Motor neuron (in vitro differentiated cells): ENCODE measurements around the gene CFAP100. TPM values are rescaled to one million over a fixed set of nuclear protein-coding genes. Genes with fewer than 3 reads are reported as not detected.
A peak's percentile ranks its signal among the peaks of the same experiment; 100 is the strongest.

Experiments
- ATAC-seq, 8 experiments: fragments of 200-7000 bp; cut with Tn5 transposase; replicated peaks in 6 of 8; 2 replicates each; pipeline ENCODE4 v1.8.0; 2021; ENCODE audit warnings: mild to moderate bottlenecking in 8 of 8, moderate library complexity in 8 of 8
- H3K27ac ChIP-seq, 2 donors: fragments of 250-450 bp; sonication (Bioruptor Pico); 2 replicates each; pipeline ENCODE4 v1.9.0; 2021; ENCODE audit warnings: antibody characterized with exemption in 2 of 2, mild to moderate bottlenecking in 2 of 2, moderate library complexity in 1 of 2
- H3K4me1 ChIP-seq, 2 donors: fragments of 250-450 bp; sonication (Bioruptor Pico); replicated peaks in 1 of 2; 2 replicates each; pipeline ENCODE4 v1.6.1; 2021; ENCODE audit warnings: antibody characterized with exemption in 2 of 2, mild to moderate bottlenecking in 2 of 2, moderate library complexity in 1 of 2
- H3K4me3 ChIP-seq, 5 donors: fragments of 250-450 bp; sonication (Bioruptor Pico); 2 replicates each; pipeline ENCODE4 v1.9.0; 2021; ENCODE audit warnings: antibody characterized with exemption in 5 of 5, mild to moderate bottlenecking in 5 of 5, moderate library complexity in 4 of 5
- WGBS, 10 experiments: fragments of 450-650 bp; shearing (Covaris generic); methylation state at CpG; one replicate each; pipeline ENCODE4 v1.0.0; 2022; 5-methylcytosine and 5-hydroxymethylcytosine counted together
- in situ Hi-C, 9 experiments: fragments of 400-800 bp; cut with MboI; loops; one replicate each; pipeline ENCODE4 v1.15.0; 2021; ENCODE audit warnings: low sequenced_read_pairs in 9 of 9, low pct_unique_long_range_greater_than_20kb in 2 of 9; ENCODE audit not compliant: unreplicated experiment in 9 of 9
- total RNA-seq, 8 experiments: library from RNA; unstranded; fragments of 300-600 nt; gene quantifications; 2 replicates each; pipeline versions ENCODE4 v1.2.3 to v1.2.4, GENCODE V29; 2022

CFAP100 gene
- total RNA-seq, 8 experiments from 2014 or later: 0.22 to 5.8 (median 0.66) TPM; not detected in 4

DNA sequence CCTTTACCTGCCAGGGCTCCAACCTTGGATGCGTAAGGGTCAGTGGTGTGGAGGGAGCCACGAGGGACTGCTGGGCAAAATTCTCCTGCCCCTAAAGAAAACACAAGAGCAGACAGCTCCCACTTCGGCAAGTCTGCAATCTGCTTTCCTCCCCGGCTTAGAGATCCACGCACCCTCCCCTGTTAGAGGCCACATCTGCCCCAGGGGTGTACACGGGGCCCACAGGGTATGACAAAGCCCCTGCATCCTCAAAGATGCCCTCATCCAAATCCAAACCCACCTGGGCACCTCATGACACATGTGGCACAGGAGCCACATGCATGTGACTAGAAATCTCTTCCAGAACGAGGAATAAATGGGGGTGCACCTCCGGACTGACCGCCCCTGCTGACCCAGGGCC is 55.5 kb downstream of the CFAP100 start:
- Histone ChIP-seq H3K4me1 (peaks cover 0 to 12% of the 10 kb centered on the region in 2 donors), H3K4me3 (no peak overlapping the region), H3K27ac (no peak overlapping the region)
- no peak for ATAC-seq
- WGBS, 10 experiments: 74 to 100% (median 85%) methylated on average over 1 to 7 of the region's 9 CpGs; no CpG with 5 or more reads in 4 of the 10 experiments
- in situ Hi-C loops: no loop called here

DNA sequence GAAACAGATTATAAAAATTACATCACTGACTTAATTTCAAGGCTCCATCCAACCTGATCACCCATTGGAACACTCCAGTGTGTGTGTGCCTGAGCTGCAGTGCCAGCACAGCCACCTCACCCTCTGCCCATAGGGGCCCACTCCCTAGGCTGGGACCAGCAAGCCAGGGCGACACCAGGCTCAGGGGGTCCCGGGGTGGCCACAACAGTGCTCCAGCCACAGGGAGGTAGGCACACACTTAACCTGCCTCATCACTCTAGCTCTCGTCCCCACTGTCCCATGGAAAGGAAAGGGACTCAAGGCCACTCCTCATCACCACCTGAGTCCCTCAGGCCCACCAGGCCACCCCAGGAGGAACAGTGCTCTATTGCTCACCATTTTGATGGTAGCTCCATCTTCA is 56.0 kb downstream of the CFAP100 start:
- in situ Hi-C loops: no loop called here
- WGBS, 10 experiments: 88 to 100% (median 100%) methylated on average over 1 to 3 of the region's 3 CpGs; no CpG with 5 or more reads in 5 of the 10 experiments
- ATAC-seq: no peak
- Histone ChIP-seq H3K4me3 (no peak overlapping the region), H3K4me1 (peaks cover 0 to 16% of the 10 kb centered on the region in 2 donors), H3K27ac (no peak overlapping the region)

DNA sequence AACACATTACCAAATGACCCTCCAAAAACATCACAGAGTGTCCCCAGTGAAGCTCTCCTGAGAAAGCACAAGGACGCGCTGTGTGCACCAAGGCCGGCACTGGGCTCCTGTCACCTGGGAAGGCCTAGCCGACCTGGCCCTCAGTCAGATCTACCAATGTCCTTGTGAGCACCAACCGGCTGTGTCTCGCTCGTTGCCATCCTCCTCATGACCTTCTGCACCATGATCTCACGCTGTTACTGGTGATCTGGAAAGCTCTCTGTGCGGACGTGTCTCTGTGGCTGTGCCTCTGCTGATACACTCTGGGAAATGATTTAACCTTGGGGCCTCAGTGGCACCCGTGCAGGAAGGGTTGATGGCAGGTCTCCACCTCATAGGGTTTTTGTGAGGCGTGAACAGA is 56.8 kb downstream of the CFAP100 start:
- no peak for ATAC-seq
- in situ Hi-C loops: no loop called here
- Histone ChIP-seq H3K4me3 (no peak overlapping the region), H3K4me1 (peaks cover 0 to 16% of the 10 kb centered on the region in 2 donors), H3K27ac (no peak overlapping the region)
- WGBS, 10 experiments: 67 to 100% (median 92%) methylated on average over 1 to 8 of the region's 12 CpGs; no CpG with 5 or more reads in 2 of the 10 experiments

DNA sequence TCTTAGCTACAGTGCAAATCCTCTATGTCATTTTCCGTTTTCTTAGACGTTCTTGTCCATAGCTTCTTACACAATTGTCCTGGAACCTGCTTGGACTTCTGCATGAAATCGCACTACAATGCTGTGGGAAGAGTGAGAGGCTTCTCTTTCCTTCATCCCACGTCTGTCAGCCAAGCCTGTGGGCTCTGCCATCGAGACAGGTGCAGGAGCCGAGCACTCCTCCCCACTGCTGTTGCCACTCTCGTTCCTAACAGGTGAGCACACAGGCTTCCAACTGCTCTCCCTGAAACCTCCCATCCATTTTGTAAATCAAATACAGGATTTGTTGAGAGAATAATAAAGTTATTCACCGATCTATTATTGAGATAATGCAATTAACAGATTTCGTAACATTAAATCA is 57.5 kb downstream of the CFAP100 start:
- 80 to 100% (median 88%) methylated on average over 2 to 7 of the region's 9 CpGs; no CpG with 5 or more reads in 1 of the 10 experiments for WGBS, 10 experiments
- ATAC-seq: no peak
- no peak overlapping the region for H3K4me3 ChIP-seq
- H3K27ac ChIP-seq: no peak overlapping the region
- peaks cover 0 to 16% of the 10 kb centered on the region in 2 donors for H3K4me1 ChIP-seq
- in situ Hi-C loops: no loop called here

DNA sequence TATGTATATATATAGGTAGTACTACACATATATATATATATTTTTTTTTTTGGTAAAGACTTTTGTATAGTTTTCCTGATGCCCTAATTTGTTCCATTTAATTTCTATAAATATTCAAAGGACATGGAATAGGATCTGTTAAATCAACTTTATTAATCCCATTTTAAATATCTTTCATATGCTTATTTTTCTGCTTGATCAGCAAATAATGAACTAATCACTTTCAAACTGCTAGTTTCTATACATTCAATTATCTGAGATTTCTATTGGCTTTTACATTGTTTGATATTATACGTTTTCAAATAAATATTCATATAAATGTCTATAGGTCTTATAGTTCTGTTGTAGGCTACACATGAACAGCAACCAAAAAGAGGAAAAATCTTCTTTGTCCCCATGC is 59.3 kb downstream of the CFAP100 start:
- in situ Hi-C loops: no loop called here
- ATAC-seq: no peak
- Histone ChIP-seq H3K4me1 (peaks cover 0 to 16% of the 10 kb centered on the region in 2 donors), H3K4me3 (no peak overlapping the region), H3K27ac (no peak overlapping the region)
- WGBS, 10 experiments: 30 to 92% (median 73%) methylated on average over 1 of the region's 1 CpG

DNA sequence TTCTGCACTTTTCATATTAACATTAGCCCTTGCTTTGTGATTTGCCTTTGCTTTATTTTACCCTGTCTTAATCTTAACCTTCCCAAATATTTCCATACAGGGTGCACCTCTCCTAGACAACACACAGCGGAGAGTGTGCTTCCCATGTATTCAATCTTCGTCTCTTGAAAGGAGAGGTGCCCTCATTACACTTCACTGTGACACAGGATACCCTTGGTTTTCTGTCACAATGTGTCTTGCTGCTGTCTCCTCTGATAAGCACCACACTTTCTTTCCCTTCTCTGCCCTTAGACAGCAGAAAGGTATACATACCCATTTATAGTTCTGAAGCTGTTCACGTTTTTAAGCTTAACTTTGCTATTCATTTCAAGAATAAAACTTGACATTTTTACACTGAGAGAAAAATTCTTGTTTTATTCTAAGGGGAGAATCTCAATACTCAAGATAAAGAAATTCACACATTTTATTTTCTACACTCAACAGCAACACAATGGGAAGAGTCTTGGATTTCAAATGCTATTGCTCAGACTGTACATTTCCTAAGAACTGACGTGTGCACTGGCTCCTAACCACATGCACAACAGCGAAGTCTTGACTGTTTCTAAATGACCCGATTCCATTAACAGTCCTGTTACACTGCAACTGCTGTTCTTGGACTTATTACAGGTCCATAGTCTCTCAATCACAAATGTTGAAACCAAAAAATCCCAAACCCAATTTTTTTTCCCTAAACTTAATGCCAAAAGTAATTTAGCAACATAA is 59.9 kb downstream of the CFAP100 start:
- no peak overlapping the region for H3K27ac ChIP-seq
- WGBS, 10 experiments: 31 to 94% (median 73%) methylated on average over 1 to 6 of the region's 6 CpGs
- peaks cover 0 to 16% of the 10 kb centered on the region in 2 donors for H3K4me1 ChIP-seq
- in situ Hi-C loops: no loop called here
- peak in 1 of 8 experiments; percentile 59 for ATAC-seq
- no peak overlapping the region for H3K4me3 ChIP-seq

DNA sequence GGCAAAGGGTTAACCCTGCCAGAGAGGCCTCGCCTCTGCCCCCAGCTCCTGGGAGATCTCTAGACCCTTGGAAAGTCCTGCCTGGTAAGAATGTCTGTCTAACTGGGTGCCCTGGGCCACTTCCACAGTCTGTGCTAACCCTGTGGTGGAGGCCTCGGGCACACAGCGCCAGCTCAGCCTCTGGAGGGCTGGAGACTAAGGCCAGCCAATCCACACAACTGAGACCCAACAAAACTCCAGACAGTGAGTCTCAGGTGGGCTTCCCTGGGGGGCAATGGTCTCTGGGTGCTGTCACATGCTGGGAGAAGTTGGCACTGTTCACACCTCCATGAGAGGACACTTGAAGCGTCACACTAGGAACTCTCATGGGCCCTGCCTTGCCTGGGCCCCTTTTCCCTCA is 61.5 kb downstream of the CFAP100 start:
- WGBS, 10 experiments: 14 to 100% (median 94%) methylated on average over 1 to 3 of the region's 4 CpGs; no CpG with 5 or more reads in 4 of the 10 experiments
- Histone ChIP-seq H3K4me1 (peaks cover 0 to 16% of the 10 kb centered on the region in 2 donors), H3K27ac (no peak overlapping the region), H3K4me3 (no peak overlapping the region)
- in situ Hi-C loops: no loop called here
- no peak for ATAC-seq

DNA sequence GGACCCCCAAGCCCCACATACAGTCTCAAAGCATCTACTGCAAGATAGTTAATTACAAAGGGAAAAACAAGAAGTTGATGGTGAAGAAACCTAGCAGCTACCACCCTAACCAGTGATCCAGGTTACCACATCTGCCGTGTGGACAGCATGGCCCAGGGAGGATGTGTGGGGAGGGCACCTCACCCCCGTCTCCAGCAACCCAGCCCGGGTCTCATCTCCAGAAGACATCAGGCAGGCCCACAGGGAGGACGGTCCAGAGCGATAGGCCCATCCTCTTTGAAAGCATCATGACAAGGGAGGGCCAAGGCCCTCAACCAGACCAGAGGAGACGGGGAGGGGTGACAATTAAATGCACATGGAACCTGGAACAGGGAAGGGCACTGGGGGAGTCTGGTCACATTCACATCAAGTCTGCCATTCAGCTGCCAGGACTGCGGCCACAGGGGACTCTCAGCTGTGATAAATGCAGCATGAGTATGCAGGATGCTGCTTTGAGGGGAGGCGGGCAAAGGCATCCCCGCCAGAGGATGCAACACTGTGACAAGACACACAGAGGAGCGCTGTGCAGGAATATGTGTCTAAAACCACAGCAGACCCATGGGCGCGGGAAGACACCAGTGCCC is 62.2 kb downstream of the CFAP100 start:
- H3K27ac ChIP-seq: no peak overlapping the region
- H3K4me3 ChIP-seq: no peak overlapping the region
- H3K4me1 ChIP-seq: peaks cover 0 to 16% of the 10 kb centered on the region in 2 donors
- WGBS, 10 experiments: 70 to 100% (median 97%) methylated on average over 1 to 6 of the region's 12 CpGs; no CpG with 5 or more reads in 5 of the 10 experiments
- peak in 2 of 8 experiments; percentile 17 to 25 for ATAC-seq
- in situ Hi-C loops: no loop called here

DNA sequence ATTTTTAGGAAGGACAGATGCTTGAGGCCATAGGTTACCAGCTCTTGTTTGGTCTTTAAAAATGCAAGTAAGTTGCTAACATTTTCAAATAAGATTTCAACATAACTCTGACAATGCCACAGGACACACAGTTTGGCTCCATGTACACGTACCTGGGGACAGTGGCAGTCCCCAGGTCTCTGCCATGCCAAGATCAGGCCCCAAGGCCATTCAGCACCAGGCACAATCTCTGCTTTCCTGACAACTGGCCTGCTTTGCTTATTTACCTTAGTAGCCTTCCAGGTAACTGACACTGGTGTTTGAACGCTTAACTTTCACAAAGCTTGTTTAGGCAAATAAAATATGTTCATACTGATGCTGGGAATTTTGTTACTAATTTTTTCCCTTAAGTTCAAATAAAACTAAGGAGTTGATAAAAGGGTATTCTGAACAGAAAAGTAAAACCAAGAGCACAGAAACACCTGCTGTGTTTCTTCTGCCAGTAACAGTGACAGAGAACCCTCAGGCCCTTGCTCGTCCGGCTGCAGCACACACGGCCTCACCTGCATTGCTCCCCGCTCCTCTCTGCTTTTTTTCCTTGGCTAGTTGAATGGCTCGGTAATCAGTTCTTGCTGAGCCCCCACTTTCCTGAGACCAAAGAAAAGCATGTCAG is 64.5 kb downstream of the CFAP100 start:
- 78 to 100% (median 95%) methylated on average over 1 to 6 of the region's 7 CpGs; no CpG with 5 or more reads in 1 of the 10 experiments for WGBS, 10 experiments
- in situ Hi-C loops: no loop called here
- H3K27ac ChIP-seq: no peak overlapping the region
- no peak for ATAC-seq
- no peak overlapping the region for H3K4me3 ChIP-seq
- H3K4me1 ChIP-seq: peaks cover 0 to 14% of the 10 kb centered on the region in 2 donors

DNA sequence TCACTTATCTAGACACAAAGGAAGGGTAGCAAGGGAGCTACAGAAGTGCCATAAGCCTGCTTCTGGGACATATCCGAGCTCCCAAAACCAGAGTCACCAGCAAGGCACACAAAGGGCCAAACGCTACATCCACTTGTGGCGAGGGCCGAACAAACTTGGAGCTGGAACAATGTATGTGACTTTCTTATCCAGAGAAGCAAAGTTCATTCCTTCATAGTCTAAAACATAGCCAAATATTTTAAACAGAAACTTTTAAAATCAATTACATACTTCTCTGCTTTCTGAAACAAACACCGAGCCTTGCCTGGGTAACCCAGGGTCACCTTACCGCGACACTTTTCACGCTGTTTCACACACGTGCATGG is 65.0 kb downstream of the CFAP100 start:
- Histone ChIP-seq H3K27ac (no peak overlapping the region), H3K4me1 (peaks cover 0 to 8% of the 10 kb centered on the region in 2 donors), H3K4me3 (no peak overlapping the region)
- WGBS, 10 experiments: 76 to 100% (median 95%) methylated on average over 3 to 9 of the region's 9 CpGs; no CpG with 5 or more reads in 3 of the 10 experiments
- in situ Hi-C loops: no loop called here
- no peak for ATAC-seq

DNA sequence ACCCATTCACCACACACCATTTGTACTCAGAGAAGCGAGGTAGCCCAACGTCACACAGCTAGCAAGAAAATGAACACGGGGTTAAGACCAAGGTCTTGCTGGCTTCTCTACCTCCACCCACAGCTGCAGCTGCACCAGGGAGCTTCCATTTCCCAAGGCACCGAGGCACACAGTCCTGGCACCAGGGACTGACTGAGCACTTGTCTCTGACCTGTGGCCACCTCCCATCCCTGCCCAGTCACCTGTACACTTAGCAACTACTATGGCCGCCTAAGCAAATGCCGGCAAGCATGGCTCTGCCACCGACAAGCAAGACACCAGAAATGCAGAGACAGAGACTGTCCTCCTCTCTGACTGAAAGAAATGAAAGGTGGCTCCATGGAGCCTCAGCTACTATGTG is 65.7 kb downstream of the CFAP100 start:
- WGBS, 10 experiments: 67 to 100% (median 80%) methylated on average over 1 to 5 of the region's 7 CpGs; no CpG with 5 or more reads in 3 of the 10 experiments
- no peak overlapping the region for H3K4me3 ChIP-seq
- in situ Hi-C loops: no loop called here
- ATAC-seq: no peak
- no peak overlapping the region for H3K27ac ChIP-seq
- peaks cover 0 to 2% of the 10 kb centered on the region in 2 donors for H3K4me1 ChIP-seq

DNA sequence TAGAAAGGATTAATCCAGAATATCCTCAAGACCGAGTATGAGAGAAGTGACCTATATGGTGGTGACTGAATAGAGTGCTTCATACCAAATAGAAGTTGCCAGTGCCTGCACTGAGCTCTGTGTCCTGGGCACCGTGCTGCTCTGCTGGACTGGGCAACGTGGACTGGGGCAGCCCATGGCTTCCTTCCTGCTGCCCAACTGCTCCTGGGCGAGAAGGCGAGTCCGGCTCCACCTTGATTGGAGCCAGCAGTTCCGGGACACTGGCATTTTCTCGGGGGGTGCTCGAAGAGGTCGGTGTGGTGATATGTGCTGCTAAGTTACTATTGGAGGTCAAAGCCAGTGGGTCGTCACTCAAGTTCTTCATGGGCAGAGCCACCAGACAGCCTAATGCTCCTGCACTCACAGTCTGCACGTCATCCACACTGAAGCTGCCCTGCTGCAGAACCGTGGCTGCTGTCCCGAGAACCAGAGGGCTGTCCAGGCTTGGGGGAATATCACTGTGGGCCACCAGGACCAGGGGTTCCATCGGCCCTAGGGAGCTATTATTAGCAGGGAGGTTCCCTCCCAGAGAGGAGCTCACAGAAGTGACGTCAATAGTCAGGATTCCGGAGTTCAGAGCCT is 66.9 kb downstream of the CFAP100 start:
- Histone ChIP-seq H3K27ac (no peak overlapping the region), H3K4me3 (no peak overlapping the region), H3K4me1 (no peaks in the 10 kb centered on the region)
- WGBS, 10 experiments: 77 to 100% (median 93%) methylated on average over 1 to 9 of the region's 17 CpGs; no CpG with 5 or more reads in 2 of the 10 experiments
- in situ Hi-C loops: no loop called here
- peak in 1 of 8 experiments; percentile 10 for ATAC-seq

DNA sequence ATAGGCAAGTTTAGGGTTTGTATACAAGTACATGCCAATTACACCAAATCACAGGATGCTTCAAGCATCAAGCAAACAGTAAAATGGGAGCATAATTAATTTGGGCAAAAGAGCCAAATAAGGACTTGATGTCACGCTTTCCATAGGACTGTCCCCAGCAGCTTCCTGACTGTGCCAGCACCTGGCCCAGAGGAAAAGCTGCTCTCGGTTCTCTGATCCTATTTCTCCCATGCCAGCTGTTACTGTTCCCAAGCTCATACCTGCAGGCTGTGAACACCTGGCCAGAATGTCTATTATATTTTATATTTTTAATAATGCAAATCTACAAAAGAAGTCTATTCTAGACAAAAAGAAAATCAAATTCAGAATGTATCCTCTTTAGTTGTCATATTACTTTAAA is 68.8 kb downstream of the CFAP100 start:
- in situ Hi-C loops: no loop called here
- H3K4me3 ChIP-seq: no peak overlapping the region
- WGBS, 10 experiments: 71 to 100% (median 100%) methylated on average over 1 to 2 of the region's 2 CpGs; no CpG with 5 or more reads in 3 of the 10 experiments

More for the DNA sequence above, 68.8 kb downstream of the CFAP100 start:
- H3K4me1 ChIP-seq: no peaks in the 10 kb centered on the region
- no peak for ATAC-seq
- no peak overlapping the region for H3K27ac ChIP-seq
